Measurements from ENCODE around the gene BRCA1.

BRCA1 gene

DNA sequence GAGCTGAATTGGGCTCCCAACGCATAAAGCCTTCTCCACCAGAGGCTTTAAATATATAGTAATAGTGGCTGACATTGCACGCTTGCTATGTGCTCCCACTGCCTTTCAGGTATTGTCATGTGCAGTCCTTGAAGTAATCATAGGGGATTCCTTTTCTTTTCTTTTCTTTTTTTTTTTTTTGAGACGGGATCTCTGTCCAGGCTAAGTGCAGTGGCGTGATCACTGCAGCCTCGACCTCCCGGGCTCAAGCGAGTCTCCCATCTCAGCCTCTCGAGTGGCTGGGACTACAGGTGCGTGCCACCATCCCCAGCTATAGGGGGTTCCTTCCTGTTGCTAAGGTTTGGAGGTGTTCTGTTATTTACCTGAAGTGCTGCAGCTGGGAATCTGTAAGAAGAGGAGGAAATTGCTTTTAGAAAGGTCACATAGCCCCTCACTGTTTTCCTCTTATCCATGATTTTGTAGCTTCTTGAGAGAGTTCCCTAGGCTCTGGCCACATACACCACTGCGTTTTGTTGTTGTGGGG lies 126.1 kb downstream of the BRCA1 start:
- no peak for DNase-seq

DNA sequence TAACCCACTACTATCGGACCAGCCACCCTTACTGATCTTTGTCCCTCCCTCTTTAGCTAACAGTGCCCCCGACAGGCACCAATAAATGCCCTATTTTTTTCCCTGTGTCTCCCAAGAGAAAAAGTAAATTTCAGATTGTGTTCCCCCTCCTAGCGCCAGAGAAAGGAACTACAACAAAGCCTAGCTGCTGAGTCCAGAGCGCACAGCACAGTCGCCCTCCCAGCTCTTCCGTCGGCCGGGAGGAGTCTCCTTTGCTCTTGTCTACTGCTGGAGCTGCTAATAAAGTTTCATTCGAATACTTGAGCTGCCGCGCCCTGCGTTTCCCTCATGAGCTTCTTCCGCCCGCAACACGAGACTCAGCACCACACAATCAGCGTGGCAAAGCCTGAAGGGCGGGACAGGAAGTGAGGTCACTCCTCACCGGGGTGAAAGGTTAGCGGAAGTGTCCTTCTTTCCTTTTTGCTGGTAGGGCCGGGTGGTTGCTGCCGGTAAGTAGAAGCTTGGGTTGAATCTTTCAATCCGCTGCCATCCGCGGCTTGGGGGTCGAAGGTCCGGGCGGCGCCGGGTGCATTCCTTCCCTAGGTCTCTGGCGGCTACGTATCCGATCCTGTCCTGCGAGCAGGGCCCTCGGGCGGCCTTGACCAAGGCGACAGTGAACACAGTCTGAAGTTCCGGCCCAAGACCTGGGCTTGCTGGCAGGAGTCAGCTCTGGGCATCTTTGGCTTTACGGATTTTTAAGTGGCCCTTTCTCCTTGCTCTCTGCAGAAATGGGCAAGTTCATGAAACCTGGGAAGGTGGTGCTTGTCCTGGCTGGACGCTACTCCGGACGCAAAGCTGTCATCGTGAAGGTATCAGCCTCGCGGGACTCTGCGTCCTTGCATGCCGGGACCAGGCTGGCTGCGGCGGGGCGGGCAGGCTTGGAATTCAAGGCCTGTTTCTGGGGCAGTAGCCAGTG lies 126.9 kb downstream of the BRCA1 start, which contains the start of gene RPL27:
Gene RPL27, plus strand, starts transcription at position 436 of the 955 bp plus-strand sequence. Its CDS starts 332 bp downstream, at position 768.
- DNase-seq: peak; percentile 90

DNA sequence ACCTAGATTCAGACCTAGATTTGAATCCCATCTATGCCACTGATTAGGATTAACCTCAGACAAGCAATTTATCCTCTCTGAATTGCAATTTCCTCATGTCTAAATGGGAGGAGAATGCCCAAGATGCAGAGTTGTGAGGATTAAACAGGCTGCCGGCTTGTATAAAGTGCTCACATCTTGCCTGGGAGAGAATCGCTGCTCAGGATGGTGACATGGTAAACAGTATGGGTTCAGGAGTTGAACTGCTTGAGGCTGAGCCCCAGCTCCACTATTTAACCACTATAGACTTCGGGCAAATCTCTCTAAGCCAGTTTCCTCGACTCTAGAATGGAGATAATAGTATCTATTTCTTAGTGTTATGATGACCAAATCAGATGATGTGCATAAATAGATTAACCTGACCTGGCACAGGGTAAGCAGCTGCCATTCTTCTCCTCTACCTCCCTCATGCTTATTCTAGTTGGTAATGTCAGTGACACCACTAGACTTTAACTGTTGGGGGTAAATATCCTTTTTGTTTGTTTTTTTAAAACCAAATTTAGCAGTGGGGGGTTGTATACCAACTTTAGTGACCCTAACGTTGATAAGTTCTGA lies 127.7 kb downstream of the BRCA1 start:
- no peak for DNase-seq
